LNCaP clone FGC (cell line): ENCODE results near the gene ARID3C.
A peak's percentile ranks its signal among the peaks of the same experiment; 100 is the strongest.

Experiments
- DNase-seq: peaks from one replicate; pipeline ENCODE4 v3.0.0-alpha.2; 2011; ENCODE audit warnings: low read depth
- H3K4me3 ChIP-seq: 2 replicates; pipeline ENCODE4 v1.5.1; 2011; ENCODE audit warnings: mild to moderate bottlenecking, low read depth, low read length, control low read depth
- TF ChIP-seq, protein P1 (sequence below): IDR thresholded peaks from 2 replicates; pipeline ENCODE4 v1.5.1; 2012; ENCODE audit warnings: mild to moderate bottlenecking; ENCODE audit not compliant: control insufficient read depth, insufficient read depth; ENCODE audit errors: extremely low read depth

Gene ARID3C

DNA sequence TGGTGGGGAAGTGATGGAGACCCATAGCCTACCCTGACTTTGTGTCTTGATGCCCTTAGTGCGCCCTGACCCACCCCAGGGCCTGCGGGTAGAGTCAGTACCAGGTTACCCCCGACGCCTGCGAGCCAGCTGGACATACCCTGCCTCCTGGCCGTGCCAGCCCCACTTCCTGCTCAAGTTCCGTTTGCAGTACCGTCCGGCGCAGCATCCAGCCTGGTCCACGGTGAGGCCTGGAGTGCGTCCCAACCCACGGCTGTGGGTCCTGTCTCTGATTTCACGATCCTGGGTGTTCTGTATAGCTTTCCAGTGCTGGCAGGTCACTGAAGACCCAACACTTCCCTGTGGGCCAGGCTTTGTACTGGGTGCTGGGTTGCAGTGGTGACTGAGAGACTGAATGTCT lies 29.6 kb upstream of the ARID3C start:
- H3K4me3 ChIP-seq = no peak overlapping the region
- DNase-seq = no peak
- TF ChIP-seq, protein P1, sequence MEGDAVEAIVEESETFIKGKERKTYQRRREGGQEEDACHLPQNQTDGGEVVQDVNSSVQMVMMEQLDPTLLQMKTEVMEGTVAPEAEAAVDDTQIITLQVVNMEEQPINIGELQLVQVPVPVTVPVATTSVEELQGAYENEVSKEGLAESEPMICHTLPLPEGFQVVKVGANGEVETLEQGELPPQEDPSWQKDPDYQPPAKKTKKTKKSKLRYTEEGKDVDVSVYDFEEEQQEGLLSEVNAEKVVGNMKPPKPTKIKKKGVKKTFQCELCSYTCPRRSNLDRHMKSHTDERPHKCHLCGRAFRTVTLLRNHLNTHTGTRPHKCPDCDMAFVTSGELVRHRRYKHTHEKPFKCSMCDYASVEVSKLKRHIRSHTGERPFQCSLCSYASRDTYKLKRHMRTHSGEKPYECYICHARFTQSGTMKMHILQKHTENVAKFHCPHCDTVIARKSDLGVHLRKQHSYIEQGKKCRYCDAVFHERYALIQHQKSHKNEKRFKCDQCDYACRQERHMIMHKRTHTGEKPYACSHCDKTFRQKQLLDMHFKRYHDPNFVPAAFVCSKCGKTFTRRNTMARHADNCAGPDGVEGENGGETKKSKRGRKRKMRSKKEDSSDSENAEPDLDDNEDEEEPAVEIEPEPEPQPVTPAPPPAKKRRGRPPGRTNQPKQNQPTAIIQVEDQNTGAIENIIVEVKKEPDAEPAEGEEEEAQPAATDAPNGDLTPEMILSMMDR = no peak

- no peak for DNase-seq
- no peak overlapping the region for H3K4me3 ChIP-seq
- TF ChIP-seq, protein P1 = no peak
These were observed 28.1 kb upstream of the ARID3C start for GRCh38 chr9:34656992-34657391.

- H3K4me3 ChIP-seq = no peak overlapping the region
- DNase-seq = no peak
- TF ChIP-seq, protein P1 = no peak
These were observed 26.5 kb upstream of the ARID3C start for GRCh38 chr9:34655394-34655793.

DNA sequence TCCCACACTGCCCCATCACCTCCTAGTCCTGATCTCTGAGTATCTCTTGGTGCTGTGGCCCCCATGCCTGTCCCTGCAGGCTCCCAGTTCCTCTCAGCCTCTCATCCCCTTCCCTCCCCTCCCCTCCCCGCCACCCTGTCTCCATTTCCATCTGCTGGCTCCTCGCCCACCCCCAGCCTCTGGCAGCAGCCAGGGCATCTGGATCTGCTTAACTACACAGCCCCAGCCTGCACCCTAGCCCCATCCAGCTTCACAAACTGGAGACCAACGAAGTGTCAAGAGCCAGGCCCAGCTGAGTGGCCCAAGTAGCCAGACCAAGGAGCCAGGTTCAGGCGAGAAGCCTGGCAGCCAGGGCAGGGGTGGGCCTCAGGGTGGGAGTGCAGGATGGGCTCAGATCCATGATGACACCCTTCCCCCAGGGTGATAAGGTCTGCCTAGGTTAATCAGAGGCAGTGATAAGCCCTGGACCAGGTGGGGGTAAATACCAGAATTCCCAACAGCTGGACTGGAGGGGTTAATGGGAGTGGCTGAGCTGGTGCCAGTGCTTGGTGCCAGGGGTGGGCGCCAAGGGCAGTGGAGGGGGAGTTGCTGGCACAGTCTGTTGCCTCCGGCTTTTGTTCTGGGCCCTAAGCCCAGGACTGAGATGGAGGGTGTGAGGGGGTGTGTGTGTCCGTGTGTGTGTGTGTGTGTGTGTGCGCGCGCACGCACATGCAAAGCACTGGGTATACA lies 25.6 kb upstream of the ARID3C start:
- DNase-seq = no peak
- TF ChIP-seq, protein P1 = no peak

GRCh38 chr9:34653151-34654072 lies 24.5 kb upstream of the ARID3C start:
- no peak overlapping the region for H3K4me3 ChIP-seq
- DNase-seq = no peak
- TF ChIP-seq, protein P1 = no peak

More for the DNA sequence above, 25.6 kb upstream of the ARID3C start:
- H3K4me3 ChIP-seq = no peak overlapping the region

DNA sequence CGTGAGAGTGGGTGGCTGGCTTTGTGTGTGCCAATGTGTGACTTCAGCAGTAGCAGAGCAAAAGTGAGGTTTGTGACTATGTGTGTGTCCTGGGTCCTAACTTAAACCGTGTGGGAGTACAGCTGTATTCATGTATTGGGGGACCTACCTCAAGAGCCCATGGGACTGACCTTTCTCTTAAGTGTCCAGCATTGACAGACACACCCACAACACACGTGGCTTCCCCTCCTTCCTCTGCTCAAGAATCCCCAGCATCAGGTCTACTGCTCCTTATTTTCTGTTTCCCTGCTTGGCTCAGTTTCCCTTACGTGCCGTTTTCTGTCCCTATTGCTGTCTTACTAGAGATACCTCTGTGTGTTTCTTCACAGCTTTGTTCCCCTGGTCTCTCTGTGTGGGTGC lies 23.7 kb upstream of the ARID3C start:
- H3K4me3 ChIP-seq = peak overlapping the region; percentile 55
- TF ChIP-seq, protein P1 = no peak
- no peak for DNase-seq
